Measurements from ENCODE around the gene CRHR2. TPM values are rescaled to one million over a fixed set of nuclear protein-coding genes. Genes with fewer than 3 reads are reported as not detected.

The CRHR2 gene
- total and polyA plus RNA-seq, 2 experiments from 2014 or later = 0.14 to 1.4 TPM

DNA sequence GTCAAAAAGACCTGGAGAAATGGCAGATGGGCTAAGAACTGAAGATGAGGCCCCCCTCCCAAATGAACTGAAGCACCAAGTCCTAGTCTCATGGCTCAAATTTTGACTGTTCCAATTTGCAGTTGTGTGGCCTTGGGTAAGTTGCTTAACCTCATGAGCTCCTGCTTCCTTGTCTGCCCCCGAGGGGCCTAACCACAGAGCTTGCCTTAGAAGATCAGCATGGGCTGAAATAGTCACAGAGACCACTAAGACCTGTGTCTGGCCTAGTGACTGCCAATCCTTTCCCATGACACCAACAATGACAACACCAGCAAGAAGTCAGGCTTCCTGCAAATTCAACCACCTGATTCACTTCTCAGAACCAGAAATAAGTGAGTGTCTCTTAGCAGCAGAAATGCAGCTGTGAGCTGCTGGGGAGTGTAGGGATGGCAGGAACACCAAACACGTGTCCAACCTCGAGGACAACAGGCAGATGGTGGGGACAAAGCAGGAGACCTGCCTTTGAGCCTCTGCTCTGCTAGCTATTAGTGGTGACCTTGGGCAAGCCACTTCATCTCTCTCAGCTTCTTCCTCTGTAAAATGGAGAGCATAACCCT lies 23.7 kb downstream of the CRHR2 start (continued):
- TF ChIP-seq REST (IDR thresholded peaks at IDR 0.05; ENCODE audit: unreplicated experiment) = no peak

GRCh38 chr7:30657131-30657530 lies 25.1 kb downstream of the CRHR2 start:
- H3K9me2 ChIP-seq (ENCODE audit: insufficient read depth) = 0 out of 2 replicates have a peak, but pooled peaks cover 5% of the 10 kb centered on the region
- H3K4me1 ChIP-seq (ENCODE audit: insufficient read depth) = no peaks in the 10 kb centered on the region
- Mint-ChIP-seq H3K4me1 (no peaks in the 10 kb centered on the region), H3K27me3 (ENCODE audit: insufficient read depth, low read depth, poor library complexity) (peaks cover 12% of the 10 kb centered on the region), H3K27ac (no peak overlapping the region), H3K4me3 (no peak overlapping the region), H3K36me3 (ENCODE audit: low read depth) (no peaks in the 10 kb centered on the region; the same call in 2 of the 3 replicates), H3K9me3 (no peaks in the 10 kb centered on the region)
- no peak overlapping the region for H2AFZ ChIP-seq
- ATAC-seq = no peak
- DNase-seq (ENCODE audit: low spot score) = no peak
- H3F3A ChIP-seq (replicated peaks; ENCODE audit: low read depth) = no peaks in the 10 kb centered on the region
- no peak overlapping the region for H3K27ac ChIP-seq (ENCODE audit: low read depth)
- H3K79me2 ChIP-seq (replicated peaks; ENCODE audit: insufficient read depth) = no peaks in the 10 kb centered on the region
- H3K4me3 ChIP-seq = no peak overlapping the region
- no peaks in the 10 kb centered on the region for H3K36me3 ChIP-seq (ENCODE audit: insufficient read depth)
- H3K4me2 ChIP-seq = no peak overlapping the region
- H3K27me3 ChIP-seq (ENCODE audit: insufficient read depth) = no peaks in the 10 kb centered on the region
- no peaks in the 10 kb centered on the region for H4K20me1 ChIP-seq (replicated peaks; ENCODE audit: insufficient read depth)
- TF ChIP-seq, protein P1, sequence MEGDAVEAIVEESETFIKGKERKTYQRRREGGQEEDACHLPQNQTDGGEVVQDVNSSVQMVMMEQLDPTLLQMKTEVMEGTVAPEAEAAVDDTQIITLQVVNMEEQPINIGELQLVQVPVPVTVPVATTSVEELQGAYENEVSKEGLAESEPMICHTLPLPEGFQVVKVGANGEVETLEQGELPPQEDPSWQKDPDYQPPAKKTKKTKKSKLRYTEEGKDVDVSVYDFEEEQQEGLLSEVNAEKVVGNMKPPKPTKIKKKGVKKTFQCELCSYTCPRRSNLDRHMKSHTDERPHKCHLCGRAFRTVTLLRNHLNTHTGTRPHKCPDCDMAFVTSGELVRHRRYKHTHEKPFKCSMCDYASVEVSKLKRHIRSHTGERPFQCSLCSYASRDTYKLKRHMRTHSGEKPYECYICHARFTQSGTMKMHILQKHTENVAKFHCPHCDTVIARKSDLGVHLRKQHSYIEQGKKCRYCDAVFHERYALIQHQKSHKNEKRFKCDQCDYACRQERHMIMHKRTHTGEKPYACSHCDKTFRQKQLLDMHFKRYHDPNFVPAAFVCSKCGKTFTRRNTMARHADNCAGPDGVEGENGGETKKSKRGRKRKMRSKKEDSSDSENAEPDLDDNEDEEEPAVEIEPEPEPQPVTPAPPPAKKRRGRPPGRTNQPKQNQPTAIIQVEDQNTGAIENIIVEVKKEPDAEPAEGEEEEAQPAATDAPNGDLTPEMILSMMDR (conservative IDR thresholded peaks at IDR 0.05; ENCODE audit: low read depth in 2 of 2) = no peak
- TF ChIP-seq ZNF462 (CRISPR knock-in tag; IDR thresholded peaks at IDR 0.05) (no peak), ETS1 (IDR thresholded peaks at IDR 0.05) (no peak), POLR2AphosphoS5 (IDR thresholded peaks at IDR 0.05; ENCODE audit: low read depth) (no peak), CREB1 (CRISPR knock-in tag; IDR thresholded peaks at IDR 0.05; ENCODE audit: low read depth) (no peak), STAT1 (IDR thresholded peaks at IDR 0.05; ENCODE audit: unreplicated experiment) (no peak), JUNB (IDR thresholded peaks at IDR 0.05; ENCODE audit: unreplicated experiment) (no peak), REST (IDR thresholded peaks at IDR 0.05; ENCODE audit: unreplicated experiment) (no peak)

Data from GM23338 (cell line).